HepG2 (cell line): ENCODE measurements around the gene ICAM3. TPM values are rescaled to one million over a fixed set of nuclear protein-coding genes. Genes with fewer than 3 reads are reported as not detected.

ENCODE experiments used
- CTCF ChIP-seq: sonication (generic); formaldehyde crosslinking; IDR thresholded peaks from 2 replicates; pipeline ENCODE4 v1.5.0; 2020; ENCODE audit warnings: mild to moderate bottlenecking, missing genetic modification reagents, moderate library complexity
- HOXA3 ChIP-seq: sonication (generic); formaldehyde crosslinking; IDR thresholded peaks from 2 replicates; pipeline ENCODE4 v1.5.0; 2020; ENCODE audit warnings: missing genetic modification reagents
- MNT ChIP-seq: fragments of 450-650 bp; IDR thresholded peaks from 2 replicates; pipeline ENCODE4 v1.6.1; 2016
- MXD4 ChIP-seq: IDR thresholded peaks from 2 replicates; pipeline ENCODE4 v1.6.1; 2016; ENCODE audit warnings: mild to moderate bottlenecking, missing biosample characterization, missing genetic modification reagents
- NR2F6 ChIP-seq, 2 experiments: IDR thresholded peaks; 2 replicates each; pipeline ENCODE4 v1.6.1; 2016; ENCODE audit warnings: antibody characterized with exemption in 1 of 2, mild to moderate bottlenecking in 1 of 2
- PATZ1 ChIP-seq: sonication (generic); formaldehyde crosslinking; IDR thresholded peaks from 2 replicates; pipeline ENCODE4 v1.4.0; 2020; ENCODE audit warnings: missing genetic modification reagents
- SAP130 ChIP-seq: IDR thresholded peaks from 2 replicates; pipeline ENCODE4 v1.6.1; 2016; ENCODE audit warnings: low read depth
- TFAP4 ChIP-seq: sonication (generic); IDR thresholded peaks from 2 replicates; pipeline ENCODE4 v1.6.1; 2016; ENCODE audit warnings: low read depth, borderline replicate concordance
- ZBTB33 ChIP-seq: sonication (generic); formaldehyde crosslinking; IDR thresholded peaks from 2 replicates; pipeline ENCODE4 v1.4.0; 2020; ENCODE audit warnings: missing genetic modification reagents
- ZFP91 ChIP-seq: sonication (generic); formaldehyde crosslinking; IDR thresholded peaks from 2 replicates; pipeline ENCODE4 v1.9.0; 2022; ENCODE audit warnings: missing genetic modification reagents, mild to moderate bottlenecking, borderline replicate concordance
- ZFX ChIP-seq: sonication (generic); formaldehyde crosslinking; IDR thresholded peaks from 2 replicates; pipeline ENCODE4 v1.4.0; 2020; ENCODE audit warnings: mild to moderate bottlenecking, low read depth, missing genetic modification reagents, moderate library complexity
- ZFY ChIP-seq: sonication (generic); formaldehyde crosslinking; IDR thresholded peaks from 2 replicates; pipeline ENCODE4 v1.4.0; 2020; ENCODE audit warnings: missing genetic modification reagents
- ZMYM2 ChIP-seq: sonication (generic); formaldehyde crosslinking; IDR thresholded peaks from 2 replicates; pipeline ENCODE4 v1.8.0; 2022; ENCODE audit warnings: mild to moderate bottlenecking, missing genetic modification reagents
- ZNF605 ChIP-seq: sonication (generic); formaldehyde crosslinking; IDR thresholded peaks from 2 replicates; pipeline ENCODE4 v1.8.0; 2022; ENCODE audit warnings: mild to moderate bottlenecking, missing genetic modification reagents
- polyA plus RNA-seq, 8 experiments: library from polyadenylated mRNA; depleted of rRNA in 3 of 8; stranded (reverse) in 7 of 8; unstranded in 1 of 8; fragments of >200 nt; fragmentation: Illumina TruSeq in 4 of 8; extraction: Trizol in 4 of 8; gene quantifications; 2 replicates each; pipeline versions ENCODE4 v1.2.1 to v1.2.3, GENCODE V29; 2011 to 2016; ENCODE audit warnings: low read depth in 4 of 8, missing spikeins in 1 of 8, mixed read lengths in 1 of 8; ENCODE audit not compliant: insufficient read depth in 1 of 8
- total RNA-seq, 5 experiments: library from RNA; depleted of rRNA; stranded (reverse); fragments of >200 nt; fragmentation: Illumina TruSeq; extraction: Trizol; gene quantifications; 2 replicates each; pipeline ENCODE4 v1.2.3, GENCODE V29; 2016; ENCODE audit warnings: low read depth in 1 of 5

The ICAM3 gene
- total and polyA plus RNA-seq, 2 of the 13 experiments (the other 11 are each of a cell fraction or from before 2014, with no cell fraction given), result 14.1 to 21.0 TPM

- TF ChIP-seq PATZ1 (CRISPR knock-in tag) (peak; percentile 94), ZMYM2 (CRISPR knock-in tag) (0 out of 2 replicates have a peak, but pooled peaks have one; percentile 46), ZFP91 (peak; percentile 60; the same call in 1 of the 2 replicates), ZNF605 (0 out of 2 replicates have a peak, but pooled peaks have one; percentile 22), MNT (no peak), ZFY (CRISPR knock-in tag) (peak; percentile 48; the same call in 1 of the 2 replicates), TFAP4 (peak; percentile 92), CTCF (CRISPR knock-in tag) (peak; percentile 56), NR2F6 (IDR thresholded peaks at IDR 0.05) (no peak), NR2F6 (CRISPR knock-in tag; IDR thresholded peaks at IDR 0.05) (peak; percentile 35; the same call in 1 of the 2 replicates), SAP130 (peak; percentile 64), ZFX (peak; percentile 45; the same call in 1 of the 2 replicates), ZBTB33 (CRISPR knock-in tag) (peak; percentile 51; the same call in 1 of the 2 replicates), HOXA3 (peak; percentile 57), MXD4 (CRISPR knock-in tag) (0 out of 2 replicates have a peak, but pooled peaks have one; percentile 32)
These were observed 44.0 kb downstream of the ICAM3 start (continued) for GRCh38 chr19:10295305-10295846.
